ENCODE measurements around the gene NAV3. TPM values are rescaled to one million over a fixed set of nuclear protein-coding genes. Genes with fewer than 3 reads are reported as not detected.
A peak's percentile ranks its signal among the peaks of the same experiment; 100 is the strongest.

NAV3 gene
- polyA plus RNA-seq, 3 donors = 0.11 TPM; not detected in 2

- no peak for TF ChIP-seq CTCF (IDR thresholded peaks at IDR 0.05)
- Mint-ChIP-seq H3K9me3 (peaks cover 3 to 9% (median 4%) of the 10 kb centered on the region in 7 donors), H3K4me3 (no peak overlapping the region), H3K27ac (no peak overlapping the region), H3K27me3 (ENCODE audit: low read depth in 3 of 3) (no peaks in the 10 kb centered on the region), H3K4me1 (peaks cover 23% of the 10 kb centered on the region), H3K36me3 (no peaks in the 10 kb centered on the region)
- no peak for DNase-seq
- Histone ChIP-seq H3K36me3 (replicated peaks in 1 of 2; ENCODE audit: control insufficient read depth in 1 of 2, insufficient read depth in 2 of 2, low read length in 2 of 2) (no peaks in the 10 kb centered on the region), H4K20me1 (ENCODE audit: insufficient read depth, low read length) (no peaks in the 10 kb centered on the region), H3K4me2 (replicated peaks; ENCODE audit: extremely low read depth, low read length, poor library complexity, severe bottlenecking) (no peak overlapping the region), H3K4me1 (ENCODE audit: control insufficient read depth in 1 of 2, insufficient read depth in 2 of 2, low read length in 2 of 2) (peaks cover 17 to 20% of the 10 kb centered on the region in 2 donors), H3K79me2 (ENCODE audit: insufficient read depth, low read length) (no peaks in the 10 kb centered on the region), H3K27me3 (ENCODE audit: control insufficient read depth in 2 of 2, insufficient read depth in 2 of 2, low read length in 2 of 2) (no peaks in the 10 kb centered on the region), H3K9me3 (replicated peaks in 1 of 2; ENCODE audit: control insufficient read depth in 1 of 2, insufficient read depth in 1 of 2, low read length in 2 of 2) (no peaks in the 10 kb centered on the region), H3K9ac (ENCODE audit: insufficient read depth, low read length, poor library complexity, severe bottlenecking) (no peak overlapping the region), H3K27ac (ENCODE audit: low read depth in 1 of 2, low read length in 2 of 2) (no peak overlapping the region), H3K4me3 (replicated peaks in 1 of 3; ENCODE audit: low read depth in 2 of 3, low read length in 3 of 3) (no peak overlapping the region), H2AFZ (ENCODE audit: insufficient read depth, low read depth, low read length, poor library complexity, severe bottlenecking) (no peak overlapping the region)
- no CpG with 5 or more reads among the region's 4 CpGs for WGBS (ENCODE audit: insufficient coverage)
- intact Hi-C loops (cut with micrococcal nuclease) = no loop called here
These were observed 176.5 kb downstream of the NAV3 start for GRCh38 chr12:78007173-78007572.

GRCh38 chr12:78009031-78009430 lies 178.3 kb downstream of the NAV3 start:
- Mint-ChIP-seq H3K36me3 (no peaks in the 10 kb centered on the region), H3K4me1 (peaks cover 18% of the 10 kb centered on the region), H3K4me3 (peak overlapping the region in 1 of 2 donors; percentile 87), H3K9me3 (peaks cover 3 to 12% (median 6%) of the 10 kb centered on the region in 7 donors), H3K27me3 (ENCODE audit: low read depth in 3 of 3) (peaks cover 0 to 1% (median 0%) of the 10 kb centered on the region in 3 donors), H3K27ac (peak overlapping the region in 1 of 7 donors; percentile 19)
- Histone ChIP-seq H3K4me1 (ENCODE audit: control insufficient read depth in 1 of 2, insufficient read depth in 2 of 2, low read length in 2 of 2) (peaks cover 15 to 17% of the 10 kb centered on the region in 2 donors), H3K9ac (ENCODE audit: insufficient read depth, low read length, poor library complexity, severe bottlenecking) (no peak overlapping the region), H2AFZ (ENCODE audit: insufficient read depth, low read depth, low read length, poor library complexity, severe bottlenecking) (no peak overlapping the region), H3K27ac (ENCODE audit: low read depth in 1 of 2, low read length in 2 of 2) (no peak overlapping the region), H3K9me3 (replicated peaks in 1 of 2; ENCODE audit: control insufficient read depth in 1 of 2, insufficient read depth in 1 of 2, low read length in 2 of 2) (no peaks in the 10 kb centered on the region), H3K79me2 (ENCODE audit: insufficient read depth, low read length) (no peaks in the 10 kb centered on the region), H3K27me3 (ENCODE audit: control insufficient read depth in 2 of 2, insufficient read depth in 2 of 2, low read length in 2 of 2) (no peaks in the 10 kb centered on the region), H3K36me3 (replicated peaks in 1 of 2; ENCODE audit: control insufficient read depth in 1 of 2, insufficient read depth in 2 of 2, low read length in 2 of 2) (no peaks in the 10 kb centered on the region), H3K4me3 (replicated peaks in 1 of 3; ENCODE audit: low read depth in 2 of 3, low read length in 3 of 3) (no peak overlapping the region), H3K4me2 (replicated peaks; ENCODE audit: extremely low read depth, low read length, poor library complexity, severe bottlenecking) (no peak overlapping the region), H4K20me1 (ENCODE audit: insufficient read depth, low read length) (no peaks in the 10 kb centered on the region)
- TF ChIP-seq CTCF (IDR thresholded peaks at IDR 0.05) = no peak
- no peak for DNase-seq
- intact Hi-C loops (cut with micrococcal nuclease) = no loop called here
- WGBS (ENCODE audit: insufficient coverage) = no CpG with 5 or more reads among the region's 3 CpGs

Measured in CD14-positive monocyte (primary cell).